B cell (primary cell): ENCODE measurements around the gene MOK. TPM values are rescaled to one million over a fixed set of nuclear protein-coding genes. Genes with fewer than 3 reads are reported as not detected.

Source experiments
- ATAC-seq: fragments of 200-7000 bp; cut with Tn5 transposase; one replicate; pipeline ENCODE4 v1.10.0; 2021; ENCODE audit warnings: low read depth, mild to moderate bottlenecking, moderate number of reproducible peaks, moderate library complexity
- CTCF ChIA-PET: fragments of 350-600 bp; sonication (Branson Sonifier 250); formaldehyde crosslinking; loops from one replicate; lab custom pipeline; 2021; ENCODE audit warnings: antibody characterized with exemption, inconsistent platforms; lab: Charles Lee
- POLR2A ChIA-PET: fragments of 350-600 bp; sonication (Branson Sonifier 250); formaldehyde crosslinking; loops from one replicate; lab custom pipeline; 2021; ENCODE audit warnings: antibody characterized with exemption; lab: Charles Lee
- DNase-seq: peaks from one replicate; pipeline ENCODE4 v3.0.0; 2013
- H2AFZ ChIP-seq: 2 replicates; pipeline ENCODE4 v1.6.1; 2012; ENCODE audit warnings: mild to moderate bottlenecking, low read depth, low read length; ENCODE audit not compliant: insufficient read depth, poor library complexity, severe bottlenecking
- H3K27ac ChIP-seq, 2 donors: 1 replicate in 1 of 2; 2 replicates in 1 of 2; pipeline ENCODE4 v1.5.1; 2012 to 2013; ENCODE audit warnings: low read length in 2 of 2, mild to moderate bottlenecking in 2 of 2, moderate library complexity in 1 of 2
- H3K27me3 ChIP-seq, 4 experiments: fragments of 200-600 bp in 1 of 4; sonication (generic) in 1 of 4; replicated peaks in 1 of 4; 1 replicate in 2 of 4; 2 replicates in 2 of 4; pipeline versions ENCODE4 v1.6.1 to v1.7.0; 2013 to 2016; ENCODE audit warnings: low read length in 3 of 4, mild to moderate bottlenecking in 2 of 4, mixed read lengths in 1 of 4, moderate library complexity in 1 of 4; ENCODE audit not compliant: insufficient read depth in 4 of 4, control insufficient read depth in 3 of 4; ENCODE audit errors: control extremely low read depth in 1 of 4
- H3K36me3 ChIP-seq, 2 experiments: replicated peaks in 1 of 2; 1 replicate in 1 of 2; 2 replicates in 1 of 2; pipeline versions ENCODE4 v1.6.1 to v1.7.1; 2013; ENCODE audit warnings: low read length in 1 of 2; ENCODE audit not compliant: insufficient read depth in 2 of 2, control insufficient read depth in 1 of 2; ENCODE audit errors: control extremely low read depth in 1 of 2, extremely low read depth in 1 of 2
- H3K4me1 ChIP-seq, 2 donors: fragments of 200-600 bp in 1 of 2; sonication (generic) in 1 of 2; 1 replicate in 1 of 2; 2 replicates in 1 of 2; pipeline versions ENCODE4 v1.5.1 to v1.6.1; 2013 to 2017; ENCODE audit warnings: low read length in 2 of 2; ENCODE audit not compliant: control insufficient read depth in 2 of 2, insufficient read depth in 2 of 2
- H3K4me2 ChIP-seq: replicated peaks from 2 replicates; pipeline ENCODE3; 2012; ENCODE audit warnings: mild to moderate bottlenecking, low read depth, low read length; ENCODE audit not compliant: poor library complexity, severe bottlenecking
- H3K4me3 ChIP-seq, 5 experiments: fragments of 200-600 bp in 1 of 5; sonication (generic) in 1 of 5; 1 replicate in 3 of 5; 2 replicates in 2 of 5; pipeline versions ENCODE4 v1.5.1 to v1.7.0; 2011 to 2016; ENCODE audit warnings: low read length in 4 of 5, mild to moderate bottlenecking in 4 of 5, low read depth in 2 of 5, control low read depth in 1 of 5, moderate library complexity in 1 of 5; ENCODE audit not compliant: insufficient read depth in 1 of 5; ENCODE audit errors: control extremely low read depth in 1 of 5, extremely low read depth in 1 of 5
- H3K79me2 ChIP-seq: fragments of 200-600 bp; sonication (generic); one replicate; pipeline ENCODE4 v1.6.0; 2016; ENCODE audit warnings: low read length; ENCODE audit not compliant: control insufficient read depth, insufficient read depth
- H3K9ac ChIP-seq: fragments of 200-600 bp; sonication (generic); 2 replicates; pipeline ENCODE4 v1.6.1; 2017; ENCODE audit warnings: mild to moderate bottlenecking, low read length, moderate library complexity
- H3K9me3 ChIP-seq, 3 donors: one replicate each; pipeline versions ENCODE4 v1.6.1 to v1.7.1; 2013; ENCODE audit warnings: low read length in 2 of 3; ENCODE audit not compliant: control insufficient read depth in 2 of 3, insufficient read depth in 1 of 3; ENCODE audit errors: control extremely low read depth in 1 of 3
- H4K20me1 ChIP-seq: 2 replicates; pipeline ENCODE4 v1.6.0; 2012; ENCODE audit warnings: mild to moderate bottlenecking, low read length; ENCODE audit not compliant: insufficient read depth, control insufficient read depth, poor library complexity, severe bottlenecking
- H3K27ac Mint-ChIP-seq: one replicate; pipeline ENCODE4 v1.8.0; 2021; ENCODE audit warnings: mixed read lengths
- H3K27me3 Mint-ChIP-seq: one replicate; pipeline ENCODE4 v1.8.0; 2021; ENCODE audit warnings: mixed read lengths
- H3K4me1 Mint-ChIP-seq: one replicate; pipeline ENCODE4 v1.8.0; 2021; ENCODE audit warnings: mixed read lengths
- H3K4me3 Mint-ChIP-seq: one replicate; pipeline ENCODE4 v1.8.0; 2021; ENCODE audit warnings: mixed read lengths
- H3K9me3 Mint-ChIP-seq: one replicate; pipeline ENCODE4 v1.8.0; 2022; ENCODE audit warnings: mixed read lengths; ENCODE audit not compliant: insufficient read depth
- EZH2 ChIP-seq: IDR thresholded peaks from 2 replicates; pipeline ENCODE4 v1.6.1; 2012; ENCODE audit warnings: borderline replicate concordance, low read depth, mild to moderate bottlenecking, moderate library complexity, low read length; ENCODE audit not compliant: insufficient read depth, poor library complexity, severe bottlenecking
- WGBS: methylation state at CpG from one replicate; pipeline ENCODE4 v1.1.5; 2013; ENCODE audit warnings: missing lambda C conversion rate; ENCODE audit not compliant: insufficient coverage; 5-methylcytosine and 5-hydroxymethylcytosine counted together
- intact Hi-C: fragments of 100-400 bp; cut with micrococcal nuclease; formaldehyde crosslinking; loops from one replicate; pipeline ENCODE4 v1.10.0; 2022
- polyA plus RNA-seq: library from polyadenylated mRNA; depleted of rRNA; stranded (reverse); fragments of >200 nt; gene quantifications from 2 replicates; pipeline ENCODE4 v1.2.3, GENCODE V29; 2012
- total RNA-seq, 2 donors: library from RNA; stranded (reverse); fragments of 120-200 nt in 1 of 2; gene quantifications; 1 replicate in 1 of 2; 2 replicates in 1 of 2; pipeline versions ENCODE4 v1.2.3 to v1.2.4, GENCODE V29; 2013 to 2022
- TF ChIP-seq, protein P1 (sequence below): fragments of 200-600 bp; IDR thresholded peaks from one replicate; pipeline ENCODE4 v1.8.0; 2022; ENCODE audit warnings: antibody characterized with exemption, mild to moderate bottlenecking

The MOK gene
- total and polyA plus RNA-seq, 2 donors (not counting 1 experiment from before 2014, with no cell fraction given): 1.2 to 3.0 TPM

DNA sequence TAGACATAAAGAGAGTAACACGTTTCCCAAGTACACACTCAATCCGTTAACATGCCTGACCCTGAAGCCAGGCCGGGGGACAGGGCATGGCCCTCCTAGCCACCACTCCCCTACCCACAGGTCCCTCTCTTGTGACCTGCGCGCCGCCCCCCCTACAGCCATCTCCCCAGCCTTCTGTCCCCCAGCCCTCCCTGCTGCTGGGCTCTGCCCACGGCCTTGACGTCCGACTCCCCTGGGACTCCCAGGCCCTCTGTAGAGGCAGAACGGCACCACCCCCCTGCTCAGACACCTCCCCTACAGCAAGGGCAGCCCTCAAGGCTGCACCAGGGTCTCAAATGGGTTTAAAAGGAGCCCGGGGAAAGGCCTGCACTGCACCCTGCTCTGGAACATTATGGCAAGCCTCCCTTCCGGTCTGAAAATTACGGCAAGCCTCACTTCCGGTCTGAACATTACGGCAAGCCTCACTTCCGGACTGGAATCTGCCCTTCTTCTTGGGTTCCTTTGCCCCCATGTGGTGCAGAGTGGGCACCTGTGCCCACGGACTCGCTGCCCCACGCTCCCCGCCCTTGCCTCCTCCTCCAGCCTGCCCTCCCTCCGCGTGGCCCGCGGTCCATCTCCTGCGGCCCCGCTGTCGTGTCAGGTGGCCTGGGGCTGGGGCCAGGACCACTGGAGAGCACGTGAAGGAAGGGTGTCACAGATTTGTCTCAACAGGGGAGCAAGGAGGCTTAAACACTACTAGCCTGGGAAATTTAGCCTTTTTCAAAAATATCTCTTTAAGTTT, 77.6 kb downstream of the MOK start:
- H3K27ac ChIP-seq: no peak overlapping the region
- no peak overlapping the region for H3K4me3 ChIP-seq
- no peak overlapping the region for H3K4me3 Mint-ChIP-seq
- H3K27me3 ChIP-seq: no peaks in the 10 kb centered on the region
- no peaks in the 10 kb centered on the region for H3K79me2 ChIP-seq
- peaks cover 5% of the 10 kb centered on the region for H4K20me1 ChIP-seq
- H3K36me3 ChIP-seq: no peaks in the 10 kb centered on the region
- H3K4me1 ChIP-seq: no peaks in the 10 kb centered on the region
- no peaks in the 10 kb centered on the region for H3K9me3 Mint-ChIP-seq
- H3K27ac Mint-ChIP-seq: no peak overlapping the region
- H3K4me2 ChIP-seq: no peak overlapping the region
- no peak for TF ChIP-seq EZH2
- TF ChIP-seq, protein P1, sequence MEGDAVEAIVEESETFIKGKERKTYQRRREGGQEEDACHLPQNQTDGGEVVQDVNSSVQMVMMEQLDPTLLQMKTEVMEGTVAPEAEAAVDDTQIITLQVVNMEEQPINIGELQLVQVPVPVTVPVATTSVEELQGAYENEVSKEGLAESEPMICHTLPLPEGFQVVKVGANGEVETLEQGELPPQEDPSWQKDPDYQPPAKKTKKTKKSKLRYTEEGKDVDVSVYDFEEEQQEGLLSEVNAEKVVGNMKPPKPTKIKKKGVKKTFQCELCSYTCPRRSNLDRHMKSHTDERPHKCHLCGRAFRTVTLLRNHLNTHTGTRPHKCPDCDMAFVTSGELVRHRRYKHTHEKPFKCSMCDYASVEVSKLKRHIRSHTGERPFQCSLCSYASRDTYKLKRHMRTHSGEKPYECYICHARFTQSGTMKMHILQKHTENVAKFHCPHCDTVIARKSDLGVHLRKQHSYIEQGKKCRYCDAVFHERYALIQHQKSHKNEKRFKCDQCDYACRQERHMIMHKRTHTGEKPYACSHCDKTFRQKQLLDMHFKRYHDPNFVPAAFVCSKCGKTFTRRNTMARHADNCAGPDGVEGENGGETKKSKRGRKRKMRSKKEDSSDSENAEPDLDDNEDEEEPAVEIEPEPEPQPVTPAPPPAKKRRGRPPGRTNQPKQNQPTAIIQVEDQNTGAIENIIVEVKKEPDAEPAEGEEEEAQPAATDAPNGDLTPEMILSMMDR: no peak
- DNase-seq (no peak), ATAC-seq (no peak)
- H3K27me3 Mint-ChIP-seq: no peaks in the 10 kb centered on the region
- intact Hi-C loops: no loop called here
- H2AFZ ChIP-seq: no peak overlapping the region
- H3K9me3 ChIP-seq: peaks cover 0 to 2% (median 0%) of the 10 kb centered on the region in 3 donors
- H3K9ac ChIP-seq: no peak overlapping the region
- POLR2A ChIA-PET: no interaction called here
- 89% methylated on average over 23 of the region's 28 CpGs for WGBS
- no peaks in the 10 kb centered on the region for H3K4me1 Mint-ChIP-seq
- CTCF ChIA-PET: no interaction called here

DNA sequence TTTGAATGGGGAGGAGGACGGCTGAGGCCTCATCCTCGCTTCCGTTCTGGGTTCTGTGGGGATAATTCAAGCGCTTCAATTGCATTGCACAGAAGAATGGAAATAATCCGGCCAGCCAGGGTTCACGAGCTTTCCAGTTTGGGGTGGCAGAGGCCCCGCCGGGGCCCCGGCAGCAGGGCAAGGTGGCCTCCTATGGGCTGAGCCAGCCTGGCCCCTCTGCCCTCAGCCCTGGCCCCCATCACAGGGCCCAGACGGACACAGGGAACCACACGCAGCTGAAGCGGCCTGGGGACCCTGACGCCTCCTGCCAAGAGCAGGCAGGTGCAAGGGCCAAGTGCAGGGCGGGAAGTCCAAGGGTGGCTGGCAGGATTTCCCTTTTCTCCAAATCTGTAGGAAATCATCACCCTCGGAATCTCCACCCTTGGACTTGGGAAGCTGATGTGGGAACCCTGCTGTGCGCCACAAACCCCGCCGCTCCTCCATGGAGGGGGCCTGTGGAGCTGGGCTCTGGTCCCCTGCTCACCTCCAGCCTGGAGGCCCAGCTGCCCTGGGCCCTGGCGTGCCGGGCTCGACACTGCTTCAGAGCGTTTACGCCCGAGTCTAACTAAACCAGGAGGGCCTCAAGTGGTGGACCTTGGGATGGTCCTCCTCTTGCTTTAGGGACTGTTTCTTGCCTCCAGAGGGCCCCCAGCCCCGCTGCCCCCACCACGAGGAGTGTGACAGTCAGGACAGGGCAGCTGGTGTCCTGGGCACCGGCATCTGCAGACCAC, 78.4 kb downstream of the MOK start:
- no peak overlapping the region for H3K27ac Mint-ChIP-seq
- ATAC-seq (no peak), DNase-seq (no peak)
- Histone ChIP-seq H3K4me3 (no peak overlapping the region), H3K79me2 (no peaks in the 10 kb centered on the region), H4K20me1 (peaks cover 14% of the 10 kb centered on the region), H3K9me3 (peaks cover 0 to 2% (median 0%) of the 10 kb centered on the region in 3 donors), H3K9ac (no peak overlapping the region), H3K4me2 (no peak overlapping the region), H2AFZ (no peak overlapping the region), H3K4me1 (no peaks in the 10 kb centered on the region), H3K27ac (no peak overlapping the region), H3K36me3 (no peaks in the 10 kb centered on the region), H3K27me3 (no peaks in the 10 kb centered on the region)
- 95% methylated on average over 26 of the region's 27 CpGs for WGBS
- POLR2A ChIA-PET: no interaction called here
- no peak for TF ChIP-seq EZH2
- TF ChIP-seq, protein P1: no peak
- CTCF ChIA-PET: no interaction called here
- no peak overlapping the region for H3K4me3 Mint-ChIP-seq
- no peaks in the 10 kb centered on the region for H3K27me3 Mint-ChIP-seq
- no peaks in the 10 kb centered on the region for H3K4me1 Mint-ChIP-seq
- intact Hi-C loops: no loop called here
- H3K9me3 Mint-ChIP-seq: no peaks in the 10 kb centered on the region
